Fibroblast of lung (primary cell): Measurements from ENCODE around the gene TRH.

Experiments used
- CTCF ChIP-seq, 2 donors: IDR thresholded peaks in 1 of 2; conservative IDR thresholded peaks in 1 of 2; 1 replicate in 1 of 2; 2 replicates in 1 of 2; pipeline ENCODE4 v1.5.1; 2011 to 2012; ENCODE audit warnings: low read length in 2 of 2, control low read depth in 1 of 2, inconsistent platforms in 1 of 2, low read depth in 1 of 2, mild to moderate bottlenecking in 1 of 2
- EZH2 ChIP-seq: IDR thresholded peaks from 2 replicates; pipeline ENCODE4 v1.5.1; 2012; ENCODE audit warnings: low read length, control low read depth, mild to moderate bottlenecking; ENCODE audit errors: missing control alignments

GRCh38 chr3:129934234-129935123, 40.0 kb upstream of the TRH start:
- peak; percentile 87 to 90 for TF ChIP-seq CTCF (conservative IDR thresholded peaks at IDR 0.05 in 1 of 2, IDR thresholded peaks at IDR 0.05 in 1 of 2; ENCODE audit: low read depth in 1 of 2, low read length in 2 of 2)
- no peak for TF ChIP-seq EZH2
